SH-SY5Y (cell line): ENCODE results near the gene GNA15.

ENCODE experiments used
- GATA2 ChIP-seq: IDR thresholded peaks from 2 replicates; pipeline ENCODE4 v1.6.1; 2011; ENCODE audit warnings: mild to moderate bottlenecking, low read depth, low read length
- GATA3 ChIP-seq: IDR thresholded peaks from 2 replicates; pipeline ENCODE4 v1.6.1; 2011; ENCODE audit warnings: low read depth, mild to moderate bottlenecking, low read length, moderate library complexity

Gene GNA15

DNA sequence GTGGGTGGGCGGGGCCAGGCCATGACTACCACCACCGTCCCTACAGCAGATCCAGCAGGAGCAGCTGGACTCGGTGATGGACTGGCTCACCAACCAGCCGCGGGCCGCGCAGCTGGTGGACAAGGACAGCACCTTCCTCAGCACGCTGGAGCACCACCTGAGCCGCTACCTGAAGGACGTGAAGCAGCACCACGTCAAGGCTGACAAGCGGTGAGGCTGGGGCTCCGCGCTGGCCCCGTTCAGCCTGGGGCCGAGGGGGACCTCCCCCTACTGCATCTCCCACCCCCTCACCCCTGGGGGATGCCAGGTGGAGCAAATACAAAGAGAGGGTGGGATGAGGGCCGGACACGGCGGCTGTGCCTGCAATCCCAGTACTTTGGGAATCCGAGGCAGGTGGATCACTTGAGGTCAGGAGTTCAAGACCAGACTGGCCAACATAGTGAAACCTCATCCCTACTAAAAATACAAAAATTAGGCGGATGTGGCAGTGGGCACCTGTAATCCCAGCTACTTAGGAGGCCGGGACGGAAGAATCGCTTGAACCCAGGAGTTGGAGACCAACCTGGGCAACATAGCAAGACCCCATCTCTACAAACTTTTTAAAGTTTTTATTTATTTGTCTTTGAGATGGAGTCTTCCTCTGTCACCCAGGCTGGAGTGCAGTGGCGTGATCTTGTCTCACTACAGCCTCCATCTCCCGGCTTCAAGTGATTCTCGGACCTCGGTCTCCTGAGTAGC lies 70.6 kb downstream of the GNA15 start:
- TF ChIP-seq GATA3 (no peak), GATA2 (no peak)

DNA sequence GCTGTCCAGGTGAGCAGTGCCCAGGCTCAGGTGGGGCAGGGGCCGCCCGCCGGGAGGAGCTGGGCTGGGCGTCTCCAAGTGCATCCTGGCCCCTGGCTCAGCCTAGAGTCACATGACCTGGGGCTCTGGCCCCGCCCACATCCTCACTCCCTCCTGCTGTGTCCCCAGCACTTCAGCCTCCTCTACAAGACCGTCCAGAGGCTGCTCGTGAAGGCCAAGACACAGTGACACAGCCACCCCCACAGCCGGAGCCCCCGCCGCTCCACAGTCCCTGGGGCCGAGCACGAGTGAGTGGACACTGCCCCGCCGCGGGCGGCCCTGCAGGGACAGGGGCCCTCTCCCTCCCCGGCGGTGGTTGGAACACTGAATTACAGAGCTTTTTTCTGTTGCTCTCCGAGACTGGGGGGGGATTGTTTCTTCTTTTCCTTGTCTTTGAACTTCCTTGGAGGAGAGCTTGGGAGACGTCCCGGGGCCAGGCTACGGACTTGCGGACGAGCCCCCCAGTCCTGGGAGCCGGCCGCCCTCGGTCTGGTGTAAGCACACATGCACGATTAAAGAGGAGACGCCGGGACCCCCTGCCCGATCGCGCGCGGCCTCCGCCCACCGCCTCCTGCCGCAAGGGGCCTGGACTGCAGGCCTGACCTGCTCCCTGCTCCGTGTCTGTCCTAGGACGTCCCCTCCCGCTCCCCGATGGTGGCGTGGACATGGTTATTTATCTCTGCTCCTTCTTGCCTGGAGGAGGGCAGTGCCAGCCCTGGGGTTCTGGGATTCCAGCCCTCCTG lies 71.8 kb downstream of the GNA15 start:
- TF ChIP-seq GATA2, result no peak
- no peak for TF ChIP-seq GATA3

DNA sequence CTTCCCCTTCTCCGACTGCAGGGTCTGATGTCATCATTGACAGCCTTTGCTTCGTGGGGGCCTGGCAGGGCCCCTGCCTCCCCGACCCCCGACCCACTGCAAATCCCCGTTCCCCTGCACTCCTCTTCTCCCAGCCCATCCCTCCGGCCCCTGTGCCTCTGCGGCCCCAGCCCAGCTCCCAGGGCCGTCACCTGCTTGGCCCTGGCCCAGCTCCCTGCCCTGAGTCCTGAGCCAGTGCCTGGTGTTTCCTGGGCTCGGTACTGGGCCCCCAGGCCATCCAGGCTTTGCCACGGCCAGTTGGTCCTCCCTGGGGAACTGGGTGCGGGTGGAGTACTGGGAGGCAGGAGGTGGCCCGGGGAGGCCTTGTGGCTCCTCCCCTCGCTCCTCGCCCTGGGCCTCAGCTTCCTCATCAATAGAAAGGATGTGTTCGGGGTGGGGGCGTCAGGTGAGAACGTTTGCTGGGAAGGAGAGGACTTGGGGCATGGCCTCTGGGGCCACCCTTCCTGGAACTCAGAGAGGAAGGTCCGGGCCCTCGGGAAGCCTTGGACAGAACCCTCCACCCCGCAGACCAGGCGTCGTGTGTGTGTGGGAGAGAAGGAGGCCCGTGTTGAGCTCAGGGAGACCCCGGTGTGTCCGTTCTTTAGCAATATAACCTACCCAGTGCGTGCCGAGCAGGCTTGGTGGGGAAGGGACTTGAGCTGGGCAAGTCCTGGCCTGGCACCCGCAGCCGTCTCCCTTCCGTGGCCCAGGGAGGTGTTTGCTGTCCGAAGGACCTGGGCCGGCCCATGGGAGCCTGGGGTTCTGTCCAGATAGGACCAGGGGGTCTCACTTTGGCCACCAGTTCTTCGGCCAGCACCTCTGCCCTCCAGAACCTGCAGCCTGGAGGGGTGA lies 72.7 kb downstream of the GNA15 start:
- TF ChIP-seq GATA2 (no peak), GATA3 (no peak)

DNA sequence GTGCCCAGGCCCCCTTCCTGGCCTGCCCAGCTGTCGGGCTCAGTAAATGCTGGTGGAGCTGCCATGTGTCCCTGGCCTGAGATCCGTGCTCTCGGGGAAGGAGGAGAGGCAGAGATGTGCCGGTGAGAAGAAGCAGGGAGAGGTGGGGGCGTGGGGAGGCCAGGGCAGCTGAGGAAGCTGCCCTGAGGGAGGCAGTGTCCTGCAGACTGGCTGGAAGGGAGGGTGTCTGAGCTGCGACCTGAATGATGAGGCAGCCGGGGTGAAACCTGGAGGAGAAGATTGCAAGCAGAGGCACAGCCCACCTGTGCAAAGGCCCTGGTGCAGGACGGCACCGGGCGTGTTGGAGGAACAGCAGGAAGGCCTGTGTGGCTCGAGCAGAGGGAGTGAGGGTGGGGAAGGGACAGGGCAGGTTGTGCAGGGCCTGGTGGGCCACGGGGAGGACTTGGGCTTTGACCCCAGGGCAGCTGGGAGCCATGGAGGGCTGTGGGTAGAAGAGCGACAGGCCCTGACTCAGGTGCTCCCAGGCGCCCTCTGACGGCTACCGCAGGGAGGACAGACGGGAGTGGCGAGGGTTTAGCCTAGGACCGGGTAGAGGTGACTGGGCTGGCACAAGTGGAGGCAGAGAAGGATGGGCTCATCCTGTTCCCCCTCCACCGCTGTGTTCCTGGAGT lies 74.6 kb downstream of the GNA15 start:
- TF ChIP-seq GATA2, result no peak
- no peak for TF ChIP-seq GATA3

DNA sequence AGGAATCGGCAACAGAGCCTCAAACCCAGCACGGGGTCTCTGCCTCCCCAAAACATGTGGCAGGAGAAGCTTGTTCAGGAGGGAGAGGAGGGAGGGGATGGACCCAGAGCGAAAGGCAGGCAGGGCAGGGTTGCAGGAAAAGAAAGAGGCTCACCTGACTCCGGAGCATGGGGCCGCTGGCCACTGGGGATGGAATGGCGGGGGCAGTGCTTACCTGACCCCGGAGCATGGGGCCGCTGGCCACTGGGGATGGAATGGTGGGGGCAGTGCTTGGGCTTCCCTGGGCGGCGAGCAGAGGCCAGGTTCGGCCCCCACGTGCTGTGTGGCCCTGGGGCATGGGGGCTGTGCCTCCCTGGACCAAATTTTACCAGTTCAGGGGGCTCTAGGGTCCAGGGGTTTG lies 75.4 kb downstream of the GNA15 start:
- no peak for TF ChIP-seq GATA3
- no peak for TF ChIP-seq GATA2

DNA sequence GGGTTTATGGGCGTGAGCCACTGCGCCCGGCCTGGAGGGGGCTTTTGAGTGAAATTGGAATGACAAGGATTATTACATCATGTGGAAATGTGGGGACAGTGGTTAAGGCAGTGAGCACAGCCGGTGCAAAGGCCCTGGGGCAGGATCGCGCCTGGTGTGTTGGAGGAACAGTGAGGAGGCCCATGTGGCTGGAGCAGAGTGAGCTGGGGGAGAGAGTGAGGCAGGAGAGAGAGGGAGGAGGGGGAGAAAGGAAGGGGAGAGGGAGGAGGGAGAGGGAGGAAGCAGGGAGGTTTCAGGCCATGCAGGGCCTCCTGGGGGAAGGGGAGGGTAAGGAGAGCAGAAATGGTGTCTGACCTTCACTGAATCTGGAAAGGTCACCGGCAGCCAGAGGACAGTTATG lies 77.3 kb downstream of the GNA15 start:
- TF ChIP-seq GATA3 (no peak), GATA2 (no peak)
